Fibroblast of mammary gland (primary cell): ENCODE results near the gene HDHD3.

Experiments
- DNase-seq: peaks from one replicate; pipeline ENCODE4 v3.0.0-alpha.2; 2010; ENCODE audit warnings: low read depth
- H3K4me3 ChIP-seq: 2 replicates; pipeline ENCODE4 v1.5.1; 2011; ENCODE audit warnings: low read depth, mild to moderate bottlenecking, low read length, moderate library complexity; ENCODE audit not compliant: control insufficient read depth
- TF ChIP-seq, protein P1 (sequence below): conservative IDR thresholded peaks from 2 replicates; pipeline ENCODE4 v1.5.1; 2011; ENCODE audit warnings: low read depth, low read length, inconsistent platforms; ENCODE audit not compliant: control insufficient read depth, insufficient read depth

The HDHD3 gene

GRCh38 chr9:113398796-113399195 lies 22.0 kb upstream of the HDHD3 start:
- TF ChIP-seq, protein P1, sequence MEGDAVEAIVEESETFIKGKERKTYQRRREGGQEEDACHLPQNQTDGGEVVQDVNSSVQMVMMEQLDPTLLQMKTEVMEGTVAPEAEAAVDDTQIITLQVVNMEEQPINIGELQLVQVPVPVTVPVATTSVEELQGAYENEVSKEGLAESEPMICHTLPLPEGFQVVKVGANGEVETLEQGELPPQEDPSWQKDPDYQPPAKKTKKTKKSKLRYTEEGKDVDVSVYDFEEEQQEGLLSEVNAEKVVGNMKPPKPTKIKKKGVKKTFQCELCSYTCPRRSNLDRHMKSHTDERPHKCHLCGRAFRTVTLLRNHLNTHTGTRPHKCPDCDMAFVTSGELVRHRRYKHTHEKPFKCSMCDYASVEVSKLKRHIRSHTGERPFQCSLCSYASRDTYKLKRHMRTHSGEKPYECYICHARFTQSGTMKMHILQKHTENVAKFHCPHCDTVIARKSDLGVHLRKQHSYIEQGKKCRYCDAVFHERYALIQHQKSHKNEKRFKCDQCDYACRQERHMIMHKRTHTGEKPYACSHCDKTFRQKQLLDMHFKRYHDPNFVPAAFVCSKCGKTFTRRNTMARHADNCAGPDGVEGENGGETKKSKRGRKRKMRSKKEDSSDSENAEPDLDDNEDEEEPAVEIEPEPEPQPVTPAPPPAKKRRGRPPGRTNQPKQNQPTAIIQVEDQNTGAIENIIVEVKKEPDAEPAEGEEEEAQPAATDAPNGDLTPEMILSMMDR, result no peak
- DNase-seq, result no peak
- H3K4me3 ChIP-seq, result no peak overlapping the region

DNA sequence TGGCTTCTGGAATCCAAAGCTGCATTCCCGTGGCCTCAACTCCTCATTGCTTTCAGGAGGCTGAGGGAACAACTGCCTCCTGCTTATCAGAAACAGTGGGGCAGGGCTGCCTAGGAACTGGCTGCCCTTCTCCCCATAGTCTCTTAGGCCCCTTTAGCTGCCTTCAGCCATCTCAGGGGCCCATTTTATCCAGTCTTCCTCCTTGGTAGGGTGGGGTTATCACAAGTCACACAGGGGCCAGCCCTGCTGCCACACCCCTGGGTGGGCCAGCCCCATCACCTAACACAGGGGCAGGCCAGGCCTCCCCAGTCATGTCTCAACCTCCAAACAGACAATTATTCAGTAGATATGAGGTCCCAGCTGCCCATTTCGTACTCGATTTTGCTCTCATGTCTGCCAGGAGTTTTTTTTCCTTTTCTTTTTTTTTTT lies 20.4 kb upstream of the HDHD3 start:
- no peak for DNase-seq
- TF ChIP-seq, protein P1, result no peak

DNA sequence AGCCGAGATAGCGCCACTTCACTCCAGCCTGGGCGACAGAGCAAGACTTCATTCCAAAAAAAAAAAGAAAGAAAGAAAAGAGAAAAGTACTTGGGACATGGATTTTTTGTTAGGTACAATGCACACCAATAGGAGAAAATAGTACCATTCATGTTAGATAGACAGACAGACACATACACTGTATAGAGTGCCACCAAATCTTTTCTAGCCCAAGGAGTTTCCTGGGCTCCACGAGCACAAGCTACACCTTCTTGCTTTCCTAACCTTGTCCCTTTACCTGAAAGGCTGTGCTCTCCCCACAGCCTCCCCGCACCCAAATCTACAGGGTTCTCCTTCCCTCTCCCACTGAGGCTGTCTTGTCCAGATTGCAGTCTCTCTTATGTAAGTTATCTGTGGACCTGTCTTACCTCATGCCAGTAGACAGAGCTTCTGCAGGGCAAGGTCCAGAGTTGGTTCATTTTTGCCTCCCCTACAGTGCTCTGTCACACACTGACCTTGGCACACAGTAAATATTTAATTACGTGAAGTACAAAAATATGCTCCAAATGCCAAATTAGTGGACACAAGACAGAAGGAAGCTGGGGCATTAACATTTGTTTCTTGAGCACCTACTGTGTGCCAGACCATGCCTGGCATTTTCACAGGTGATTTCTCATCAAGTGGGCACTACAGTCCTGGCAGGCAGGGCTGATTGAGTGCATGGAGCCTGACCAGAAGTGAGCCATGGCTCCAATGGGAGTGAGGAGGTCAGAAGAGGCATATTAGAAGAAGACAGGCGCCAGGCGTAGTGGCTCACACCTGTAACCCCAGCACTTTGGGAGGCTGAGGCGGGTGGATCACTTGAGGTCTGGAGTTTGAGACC lies 18.4 kb upstream of the HDHD3 start:
- DNase-seq, result no peak
- no peak overlapping the region for H3K4me3 ChIP-seq
- TF ChIP-seq, protein P1, result no peak

More for the DNA sequence above, 20.4 kb upstream of the HDHD3 start:
- H3K4me3 ChIP-seq, result no peak overlapping the region

- TF ChIP-seq, protein P1, result no peak
- no peak overlapping the region for H3K4me3 ChIP-seq
- DNase-seq, result no peak
These were observed 16.5 kb upstream of the HDHD3 start for GRCh38 chr9:113393281-113393680.

- DNase-seq, result no peak
- no peak overlapping the region for H3K4me3 ChIP-seq
- TF ChIP-seq, protein P1, result no peak
These were observed 15.1 kb upstream of the HDHD3 start for GRCh38 chr9:113391917-113392316.

DNA sequence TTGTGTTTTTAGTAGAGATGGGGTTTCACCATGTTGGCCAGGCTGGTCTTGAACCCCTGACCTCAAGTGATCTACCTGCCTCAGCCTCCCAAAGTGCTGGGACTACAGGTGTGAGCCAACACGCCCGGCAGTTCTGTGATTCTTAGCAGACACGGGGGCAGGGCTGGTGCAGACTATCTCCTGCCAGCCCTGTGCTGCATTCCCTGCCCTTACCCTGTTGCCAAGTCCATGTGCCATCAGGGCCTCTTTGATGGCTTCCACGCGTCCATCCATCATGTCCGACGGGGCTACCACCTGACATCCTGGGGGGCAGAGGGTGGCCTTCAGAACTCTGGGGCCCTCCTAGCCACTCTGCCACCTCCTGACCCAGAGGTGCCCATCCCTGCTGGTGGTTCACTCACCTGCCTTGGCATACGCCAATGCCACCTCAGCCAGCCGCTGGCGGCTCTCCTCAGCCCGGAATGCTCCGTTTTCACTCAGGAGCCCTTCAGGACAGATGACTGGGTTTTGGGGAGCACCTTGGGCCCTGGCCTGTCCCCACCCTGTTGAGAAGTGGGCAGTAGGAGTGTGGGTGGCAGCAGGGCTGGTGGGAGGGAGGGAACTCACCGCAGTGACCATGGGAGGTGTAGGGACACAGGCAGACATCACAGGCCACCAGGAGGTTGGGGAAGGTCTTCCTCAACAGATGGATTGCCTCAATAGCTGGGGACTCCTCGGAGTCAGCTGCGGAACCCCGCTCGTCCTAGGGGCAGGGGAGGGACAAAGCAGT lies 13.6 kb upstream of the HDHD3 start:
- DNase-seq, result no peak
- H3K4me3 ChIP-seq, result no peak overlapping the region

More for the DNA sequence above, 13.6 kb upstream of the HDHD3 start:
- TF ChIP-seq, protein P1, result no peak
